Renal pelvis (tissue), 4 donors: ENCODE data around the gene EVX2. TPM values are rescaled to one million over a fixed set of nuclear protein-coding genes. Genes with fewer than 3 reads are reported as not detected.

ENCODE experiments used
- DNase-seq: peaks from one replicate; pipeline ENCODE4 v3.0.0-alpha.2; 2013
- polyA plus RNA-seq, 3 donors: library from polyadenylated mRNA; unstranded; fragments of 120-200 nt; gene quantifications; one replicate each; pipeline ENCODE4 v1.2.1, GENCODE V29; 2013; ENCODE audit not compliant: insufficient read length in 3 of 3

The EVX2 gene
- polyA plus RNA-seq, 3 donors, result 0.01 TPM; not detected in 2

- DNase-seq, result no peak
Observed at GRCh38 chr2:176109192-176109901, 25.6 kb upstream of the EVX2 start.

- no peak for DNase-seq
Observed at GRCh38 chr2:176107731-176108181, 24.0 kb upstream of the EVX2 start.

GRCh38 chr2:176106581-176107539, 23.1 kb upstream of the EVX2 start, which contains the start of gene HOXD11:
TSS of gene HOXD11 (plus strand) at chr2:176107280. CDS start at chr2:176107356, 76 bp downstream.
- DNase-seq, result peak; percentile 77

GRCh38 chr2:176105730-176106580, 22.2 kb upstream of the EVX2 start:
- no peak for DNase-seq

DNA sequence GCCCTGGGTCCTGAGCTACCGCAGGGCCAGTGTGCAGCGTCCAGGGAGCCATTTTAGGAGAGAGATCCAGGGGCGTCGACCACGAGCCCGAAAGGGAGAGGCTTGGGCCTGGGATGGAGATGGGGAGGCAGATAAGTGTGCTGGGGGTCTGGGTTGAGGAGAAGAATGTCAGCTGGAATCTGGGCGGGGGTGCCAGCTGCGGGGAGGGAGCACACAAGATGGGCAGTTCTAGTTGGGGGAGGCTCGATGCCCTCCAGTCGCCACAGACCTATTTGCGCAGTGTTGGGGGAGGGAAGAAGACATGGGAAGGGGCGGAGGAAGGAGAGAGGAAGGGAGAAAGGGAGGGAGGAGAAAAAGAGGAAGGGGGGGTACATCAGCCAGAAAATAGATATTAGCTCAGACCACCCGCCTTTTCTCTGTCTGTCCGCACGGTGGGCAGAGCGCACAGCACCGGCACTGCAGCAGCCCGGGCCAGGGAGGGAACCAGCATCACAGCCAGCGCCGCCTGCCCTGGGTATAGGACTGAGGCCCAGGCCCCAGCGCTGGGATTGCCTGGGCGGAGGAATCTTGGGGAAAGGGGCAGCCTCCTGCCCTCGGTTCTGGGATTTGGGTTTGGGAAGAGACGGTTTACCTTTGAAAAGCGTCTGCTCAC, 21.4 kb upstream of the EVX2 start:
- DNase-seq, result peak; percentile 80

DNA sequence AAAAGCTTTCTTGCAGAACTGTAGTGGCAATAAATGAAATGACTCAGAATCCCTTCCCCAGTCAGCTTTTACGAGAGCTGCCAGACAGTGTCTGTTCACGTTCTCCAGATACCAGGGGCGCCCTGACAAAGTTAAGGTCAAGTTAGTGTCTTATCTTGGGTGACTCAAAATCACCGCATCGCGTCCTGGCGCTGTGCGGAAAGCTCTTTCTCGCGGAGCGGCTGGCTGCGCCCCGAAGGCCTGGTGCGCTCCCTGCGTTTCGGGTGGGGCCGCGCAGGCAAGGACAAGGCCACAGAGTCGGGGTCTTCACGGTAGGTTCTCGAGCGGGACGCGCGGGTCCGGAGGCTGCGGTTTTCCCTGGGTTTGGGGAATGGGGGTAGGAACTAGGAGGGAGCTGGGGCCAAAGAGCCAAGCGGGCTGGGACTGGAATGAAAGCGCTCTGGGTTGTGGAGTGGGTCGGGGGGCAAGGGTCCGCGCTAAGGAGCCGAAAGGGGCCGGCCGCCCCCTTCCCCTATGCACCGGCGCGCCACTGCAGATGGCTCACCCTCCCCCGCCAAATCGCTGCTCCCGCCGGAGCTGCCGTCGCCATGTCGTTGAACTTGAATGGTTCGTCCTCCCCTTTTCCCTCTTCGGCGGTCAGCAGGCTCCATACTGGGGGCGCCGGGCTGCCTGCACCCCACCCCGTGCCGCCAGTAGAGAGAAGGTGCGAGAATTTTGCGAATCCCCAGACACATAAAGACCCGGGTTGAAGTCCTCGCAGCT, 20.7 kb upstream of the EVX2 start:
- DNase-seq, result no peak

GRCh38 chr2:176103742-176104315, 20.1 kb upstream of the EVX2 start:
- DNase-seq, result no peak

DNA sequence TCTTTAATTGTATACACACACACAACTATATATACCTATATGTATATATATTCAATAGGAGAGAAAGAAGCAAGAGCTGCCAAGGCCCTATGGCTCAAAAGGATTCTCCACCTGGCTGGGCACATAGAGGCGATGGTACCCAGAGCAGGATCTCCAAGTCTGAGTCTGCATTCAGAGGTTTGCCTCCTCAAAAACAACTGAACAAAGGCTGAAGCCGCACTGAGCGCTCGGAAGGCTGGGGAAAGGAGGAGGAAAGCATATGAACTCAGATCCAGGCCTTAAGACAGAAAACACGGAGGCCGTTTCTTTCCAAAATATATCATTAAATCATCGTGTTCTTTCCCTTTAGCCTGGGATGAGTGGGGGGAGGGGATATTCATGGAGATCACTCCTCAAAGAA, 19.4 kb upstream of the EVX2 start:
- no peak for DNase-seq

GRCh38 chr2:176102309-176102866, 18.6 kb upstream of the EVX2 start:
- no peak for DNase-seq

DNA sequence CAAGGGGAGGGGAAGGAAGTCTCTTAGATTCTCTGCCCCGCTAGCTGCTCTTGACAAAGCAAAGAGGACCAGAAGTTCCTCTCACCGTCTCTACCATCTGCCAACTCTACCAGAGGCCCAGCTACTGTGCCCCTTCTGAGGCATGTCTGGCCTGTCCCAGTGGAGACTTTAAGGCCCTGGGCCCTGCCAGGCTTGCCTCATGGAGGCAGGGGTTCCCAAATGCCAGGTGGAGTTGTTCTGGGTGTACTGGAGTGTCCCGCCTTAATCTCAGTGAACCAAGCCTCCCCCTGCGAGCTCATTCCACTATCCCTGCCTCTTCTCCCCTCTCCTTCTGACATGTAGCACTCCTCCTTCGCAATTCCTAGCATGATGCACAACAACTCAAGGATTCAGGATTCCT, 18.1 kb upstream of the EVX2 start:
- DNase-seq, result no peak

DNA sequence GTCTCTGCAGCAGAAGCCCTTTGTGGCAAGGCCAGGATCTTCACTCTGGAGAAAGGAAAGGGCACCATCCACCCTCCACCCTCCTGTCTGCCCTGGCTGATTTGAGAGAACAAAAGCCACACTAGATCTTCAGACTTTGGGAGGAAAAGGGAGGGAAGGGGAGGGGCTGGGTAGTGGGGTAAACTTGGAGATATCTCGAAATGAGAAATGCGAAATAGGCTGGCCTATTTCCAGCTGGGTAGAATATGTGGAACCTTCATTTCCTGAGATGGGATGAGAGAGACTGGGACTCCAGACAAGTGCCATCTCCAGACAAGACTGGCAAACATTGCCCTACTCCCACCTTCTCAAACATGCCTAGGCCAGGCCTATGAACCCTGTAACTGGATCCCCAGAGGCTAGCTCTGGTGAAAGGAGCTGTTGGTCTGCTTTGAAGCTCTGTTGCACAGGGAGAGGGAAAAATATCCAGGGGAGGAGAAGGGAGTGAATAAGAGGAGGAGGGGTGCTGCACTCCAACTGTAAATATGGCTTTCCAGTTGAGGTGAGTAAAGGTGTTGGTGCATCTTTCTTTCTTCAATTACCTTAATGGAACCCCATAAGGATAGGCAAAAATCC, 17.6 kb upstream of the EVX2 start:
- DNase-seq, result no peak

DNA sequence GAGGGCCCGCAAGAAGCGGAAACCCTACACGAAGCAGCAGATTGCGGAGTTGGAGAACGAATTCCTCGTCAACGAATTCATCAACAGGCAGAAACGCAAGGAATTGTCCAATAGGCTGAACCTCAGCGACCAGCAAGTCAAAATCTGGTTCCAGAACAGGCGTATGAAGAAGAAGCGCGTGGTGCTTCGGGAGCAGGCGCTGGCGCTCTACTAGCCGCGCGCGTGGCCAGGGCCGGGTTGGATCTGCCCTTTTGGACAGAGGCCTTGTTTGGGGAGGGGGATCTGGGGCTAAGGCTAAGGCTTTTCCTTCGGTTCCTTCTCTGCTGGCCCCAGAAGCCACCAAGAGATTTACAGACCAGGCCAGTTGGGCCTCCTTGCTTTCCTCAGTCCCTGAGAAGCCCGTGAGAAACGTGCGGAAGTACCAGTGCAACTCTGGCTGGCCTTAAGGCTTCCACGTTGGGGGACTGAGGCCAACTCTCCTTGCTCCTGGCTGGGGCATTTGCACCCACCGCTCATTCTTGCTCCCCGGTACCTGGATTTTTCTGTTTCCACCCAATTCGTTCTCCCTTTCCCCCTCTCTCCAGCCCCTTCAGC, 16.9 kb upstream of the EVX2 start:
- DNase-seq, result no peak

DNA sequence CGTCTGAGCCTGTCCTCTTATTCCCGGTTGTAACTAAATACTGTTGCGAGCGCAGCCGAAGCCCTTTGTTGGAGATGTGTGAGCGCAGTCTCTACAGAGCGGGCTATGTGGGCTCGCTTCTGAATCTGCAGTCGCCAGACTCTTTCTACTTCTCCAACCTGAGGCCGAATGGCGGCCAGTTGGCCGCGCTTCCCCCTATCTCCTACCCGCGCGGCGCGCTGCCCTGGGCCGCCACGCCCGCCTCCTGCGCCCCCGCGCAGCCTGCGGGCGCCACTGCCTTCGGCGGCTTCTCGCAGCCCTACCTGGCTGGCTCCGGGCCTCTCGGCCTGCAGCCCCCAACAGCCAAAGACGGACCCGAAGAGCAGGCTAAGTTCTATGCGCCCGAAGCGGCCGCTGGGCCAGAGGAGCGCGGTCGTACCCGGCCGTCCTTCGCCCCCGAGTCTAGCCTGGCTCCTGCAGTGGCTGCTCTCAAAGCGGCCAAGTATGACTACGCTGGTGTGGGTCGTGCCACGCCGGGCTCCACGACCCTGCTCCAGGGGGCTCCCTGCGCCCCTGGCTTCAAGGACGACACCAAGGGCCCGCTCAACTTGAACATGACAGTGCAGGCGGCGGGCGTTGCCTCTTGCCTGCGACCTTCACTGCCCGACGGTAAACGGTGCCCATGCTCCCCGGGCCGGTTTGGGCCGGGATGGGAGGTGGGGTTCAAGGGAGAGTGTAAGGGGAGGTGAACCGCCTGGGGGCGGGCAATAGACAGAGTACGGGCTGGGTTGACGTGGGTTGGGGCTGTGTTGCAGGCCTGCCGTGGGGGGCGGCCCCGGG, 16.2 kb upstream of the EVX2 start, which contains the start of gene HOXD12:
HOXD12 (plus strand) TSS at position 68 of the 819 bp plus-strand sequence; CDS start at position 75, 7 bp downstream.
- no peak for DNase-seq

DNA sequence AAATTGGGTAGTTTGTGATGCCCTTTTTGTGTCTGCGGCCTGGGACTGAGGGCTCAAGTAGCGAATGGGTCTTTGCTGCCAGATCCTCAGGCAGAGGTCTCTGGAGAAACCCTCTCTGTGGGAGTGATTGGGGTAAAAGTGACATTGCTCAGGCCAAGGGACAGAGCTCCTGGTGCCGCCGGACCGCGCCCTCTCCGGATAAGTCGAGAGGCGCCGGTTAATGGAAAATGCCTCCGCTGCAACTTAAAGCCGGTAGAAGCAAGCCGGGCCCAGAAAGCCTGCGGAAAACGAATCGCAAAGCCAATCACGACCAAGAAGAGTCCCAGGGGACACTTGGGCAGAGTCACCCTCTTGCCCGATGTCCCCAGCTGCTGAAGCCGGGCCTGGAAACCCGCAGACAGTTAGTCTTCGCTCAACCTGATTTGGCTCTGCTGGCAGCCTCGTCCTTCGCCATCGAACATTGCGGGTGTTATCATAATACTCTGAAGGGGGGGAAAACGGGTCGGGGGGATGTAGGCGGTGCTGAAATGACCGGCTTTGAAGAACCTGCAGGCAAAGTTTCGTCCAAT, 15.5 kb upstream of the EVX2 start:
- no peak for DNase-seq

DNA sequence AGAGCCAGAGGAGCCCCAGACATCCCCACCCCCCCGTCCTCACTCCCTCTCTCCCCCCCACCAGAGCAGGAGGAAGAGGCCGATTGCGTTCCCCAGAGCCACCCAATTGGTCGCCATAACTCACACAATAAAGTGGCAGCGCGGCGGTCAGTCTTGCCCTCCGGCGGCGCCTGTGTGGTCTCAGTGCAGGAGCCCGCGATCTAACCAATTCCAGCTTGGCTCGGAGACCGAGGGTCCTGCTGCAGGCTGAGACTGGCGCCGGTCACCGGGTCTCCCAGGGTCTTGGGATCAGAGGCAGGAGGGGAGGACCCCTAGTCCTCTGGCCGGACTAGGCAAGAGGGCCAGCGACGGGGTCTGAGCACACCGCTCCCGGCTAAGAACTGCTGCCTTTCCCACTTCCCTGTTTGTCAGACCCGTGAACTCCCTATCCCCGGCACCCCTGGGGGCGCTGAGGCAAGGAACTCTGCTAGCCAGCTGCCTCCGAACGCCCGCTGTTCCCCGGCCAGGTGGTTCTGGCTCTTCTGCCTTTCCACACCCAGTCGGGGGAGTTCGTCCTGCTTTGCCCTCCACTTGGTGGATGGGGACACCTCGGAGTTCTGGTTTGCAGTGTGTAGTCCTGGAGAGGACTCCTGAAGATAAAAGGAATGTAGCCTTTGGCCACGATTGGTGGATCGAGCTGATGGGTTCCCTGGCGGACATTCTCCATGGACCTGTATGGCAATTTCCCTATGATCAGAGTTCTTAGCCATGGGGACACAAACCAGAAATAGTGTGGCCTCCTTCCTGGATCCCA, 14.8 kb upstream of the EVX2 start:
- no peak for DNase-seq

- DNase-seq, result no peak
Observed at GRCh38 chr2:176097820-176098365, 14.1 kb upstream of the EVX2 start.
